MG63 (cell line): ENCODE data around the gene RGS10. TPM values are rescaled to one million over a fixed set of nuclear protein-coding genes. Genes with fewer than 3 reads are reported as not detected.
A peak's percentile ranks its signal among the peaks of the same experiment; 100 is the strongest.
"Not testable (repeated sequence)": the region's sequence is repeated elsewhere in the genome, so short reads cannot be mapped to it uniquely, and the experiment has no call there.

Experiments
- DNase-seq: peaks from one replicate; pipeline ENCODE4 v3.0.0-alpha.2; 2020
- H3K27me3 ChIP-seq: fragments of 250-450 bp; sonication (Bioruptor Pico); 2 replicates; pipeline ENCODE4 v1.5.1; 2020; ENCODE audit warnings: mild to moderate bottlenecking, moderate library complexity
- H3K36me3 ChIP-seq: fragments of 250-450 bp; sonication (Bioruptor Pico); 2 replicates; pipeline ENCODE4 v1.5.1; 2020; ENCODE audit warnings: mild to moderate bottlenecking, moderate library complexity
- H3K4me3 ChIP-seq: fragments of 250-450 bp; sonication (Bioruptor Pico); 2 replicates; pipeline ENCODE4 v1.5.1; 2020; ENCODE audit warnings: mild to moderate bottlenecking, moderate library complexity
- H3K9me3 ChIP-seq: fragments of 250-450 bp; sonication (Bioruptor Pico); 2 replicates; pipeline ENCODE4 v1.5.1; 2020; ENCODE audit warnings: mild to moderate bottlenecking, moderate library complexity
- total RNA-seq: library from RNA; depleted of rRNA; stranded (reverse); fragments of >200 nt; shearing (Covaris generic); gene quantifications from 2 replicates; pipeline ENCODE4 v1.2.3, GENCODE V29; 2014; ENCODE audit warnings: low replicate concordance; rRNA removed

RGS10 gene, protein sequence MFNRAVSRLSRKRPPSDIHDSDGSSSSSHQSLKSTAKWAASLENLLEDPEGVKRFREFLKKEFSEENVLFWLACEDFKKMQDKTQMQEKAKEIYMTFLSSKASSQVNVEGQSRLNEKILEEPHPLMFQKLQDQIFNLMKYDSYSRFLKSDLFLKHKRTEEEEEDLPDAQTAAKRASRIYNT
- 33.7 and 41.1 TPM in 2 replicates for total RNA-seq

DNA sequence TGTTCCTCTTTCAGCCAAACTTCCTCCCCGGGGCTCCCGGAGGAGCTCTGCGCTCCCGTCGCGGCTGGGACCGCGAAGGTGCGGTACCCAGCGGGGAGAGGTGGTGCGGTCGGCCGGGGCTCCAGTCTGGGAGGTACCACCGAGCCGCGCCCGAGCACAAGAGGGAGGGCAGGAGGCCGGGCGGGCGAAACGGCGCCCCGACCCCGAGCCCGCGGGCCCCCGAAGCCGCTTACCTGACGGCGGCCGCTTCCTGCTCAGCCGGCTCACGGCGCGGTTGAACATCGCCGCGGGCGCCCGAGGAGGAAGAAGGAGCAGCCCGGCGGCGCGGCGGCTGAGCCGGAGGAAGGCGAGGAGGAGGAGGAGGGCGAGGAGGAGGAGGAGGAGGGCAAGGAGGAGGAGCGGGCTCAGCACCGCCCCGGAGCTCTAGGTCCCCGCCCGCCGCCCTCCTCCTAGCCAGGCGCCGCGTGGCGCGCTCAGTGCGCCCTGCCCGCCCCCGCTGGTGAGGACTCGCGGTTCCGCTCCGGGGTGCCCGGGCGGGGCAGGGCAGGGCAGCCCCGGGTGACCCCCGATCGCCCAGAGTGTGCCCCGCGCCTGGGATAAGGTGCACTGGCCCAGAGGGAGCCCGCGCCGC lies at the start of gene RGS10:
Gene RGS10, minus strand, starts transcription at position 363 of the 631 bp plus-strand sequence. Its CDS starts 81 bp downstream, at position 282.
- no peaks in the 10 kb centered on the region for H3K9me3 ChIP-seq
- H3K27me3 ChIP-seq = no peaks in the 10 kb centered on the region
- peak; percentile 88 for DNase-seq
- H3K36me3 ChIP-seq = no peaks in the 10 kb centered on the region
- peak within 1 kb of the TSS; percentile 66 for H3K4me3 ChIP-seq

DNA sequence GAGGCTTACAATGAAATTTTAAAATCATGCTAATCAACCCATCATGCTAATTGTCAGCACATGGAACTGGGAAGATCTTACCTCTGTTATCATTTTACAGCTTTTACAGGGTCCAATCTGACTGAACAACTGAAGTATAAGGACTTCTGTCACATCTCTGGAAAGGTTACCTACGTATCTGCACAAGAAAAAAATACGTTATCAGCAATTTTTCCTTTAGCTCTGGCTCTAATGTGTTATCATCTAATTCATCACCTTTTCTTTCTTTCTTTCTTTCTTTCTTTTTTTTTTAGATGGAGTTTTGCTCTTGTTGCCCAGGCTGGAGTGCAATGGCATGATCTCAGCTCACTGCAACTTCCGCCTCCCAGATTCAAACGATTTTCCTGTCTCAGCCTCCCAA lies 45.6 kb upstream of the RGS10 start:
- peaks cover 74% of the 10 kb centered on the region for H3K36me3 ChIP-seq
- no peak overlapping the region for H3K4me3 ChIP-seq
- no peaks in the 10 kb centered on the region for H3K9me3 ChIP-seq
- DNase-seq = no peak
- H3K27me3 ChIP-seq = no peaks in the 10 kb centered on the region

DNA sequence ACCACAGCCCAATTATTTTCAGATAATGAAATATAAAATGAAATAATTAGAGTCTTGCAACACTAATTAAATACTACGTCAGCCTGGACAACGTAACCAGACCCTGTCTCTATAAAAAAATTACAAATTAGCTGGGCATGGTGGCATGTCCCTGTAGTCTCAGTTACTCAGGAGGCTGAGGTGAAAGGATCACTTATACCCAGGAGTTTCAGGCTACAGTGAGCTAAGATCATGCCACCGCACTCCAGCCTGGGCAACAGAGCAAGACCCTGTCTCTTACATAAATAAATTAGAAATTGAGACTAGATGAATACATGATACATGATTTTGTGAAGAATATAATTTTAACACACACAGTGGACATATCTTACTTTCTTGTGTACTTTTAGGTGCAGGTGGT lies 35.8 kb upstream of the RGS10 start:
- H3K36me3 ChIP-seq = peaks cover 87% of the 10 kb centered on the region

DNA sequence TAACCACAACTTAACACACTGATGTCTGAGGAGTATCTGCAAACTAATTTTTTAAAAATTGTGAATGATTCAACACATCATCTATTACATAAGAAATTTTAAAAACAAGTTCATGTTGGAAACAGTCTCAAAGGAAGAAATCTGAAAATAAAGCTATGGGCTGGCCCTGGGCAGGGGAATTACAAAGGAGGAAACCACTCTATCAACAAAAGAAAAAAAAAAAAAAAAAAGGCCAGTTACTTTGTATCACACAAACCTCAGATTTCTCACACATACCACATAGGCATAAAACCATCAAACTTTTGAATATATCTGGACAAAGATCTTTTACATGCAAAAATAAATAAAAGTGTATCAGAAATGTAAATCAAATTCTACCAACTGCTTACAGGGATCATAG lies 33.5 kb upstream of the RGS10 start:
- no peak for DNase-seq
- Histone ChIP-seq H3K27me3 (no peaks in the 10 kb centered on the region), H3K9me3 (no peaks in the 10 kb centered on the region), H3K36me3 (peaks cover 72% of the 10 kb centered on the region), H3K4me3 (no peak overlapping the region)

More for the DNA sequence above, 35.8 kb upstream of the RGS10 start:
- DNase-seq = no peak
- Histone ChIP-seq H3K4me3 (no peak overlapping the region), H3K9me3 (no peaks in the 10 kb centered on the region), H3K27me3 (no peaks in the 10 kb centered on the region)

DNA sequence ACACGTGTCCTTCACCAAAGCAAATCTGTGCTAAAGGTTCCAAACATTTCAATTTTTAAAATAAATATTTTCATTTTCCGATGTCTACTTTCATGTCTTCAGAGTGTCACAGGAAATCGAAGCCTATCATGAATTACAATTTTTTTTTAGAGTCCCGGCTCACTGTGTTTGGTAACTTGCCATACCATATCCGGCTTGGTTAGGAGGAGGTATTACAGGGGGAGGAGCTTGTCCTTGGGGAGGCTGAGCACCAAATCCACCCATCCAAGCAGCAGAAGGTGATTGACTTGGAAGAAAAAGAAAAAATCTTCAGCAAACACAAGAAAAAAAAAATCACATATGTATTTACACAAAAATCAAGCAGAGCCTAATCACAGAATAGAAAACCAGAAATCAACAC lies 33.0 kb upstream of the RGS10 start:
- H3K27me3 ChIP-seq = no peaks in the 10 kb centered on the region
- H3K9me3 ChIP-seq = no peaks in the 10 kb centered on the region
- no peak overlapping the region for H3K4me3 ChIP-seq
- H3K36me3 ChIP-seq = peaks cover 70% of the 10 kb centered on the region
- DNase-seq = no peak

DNA sequence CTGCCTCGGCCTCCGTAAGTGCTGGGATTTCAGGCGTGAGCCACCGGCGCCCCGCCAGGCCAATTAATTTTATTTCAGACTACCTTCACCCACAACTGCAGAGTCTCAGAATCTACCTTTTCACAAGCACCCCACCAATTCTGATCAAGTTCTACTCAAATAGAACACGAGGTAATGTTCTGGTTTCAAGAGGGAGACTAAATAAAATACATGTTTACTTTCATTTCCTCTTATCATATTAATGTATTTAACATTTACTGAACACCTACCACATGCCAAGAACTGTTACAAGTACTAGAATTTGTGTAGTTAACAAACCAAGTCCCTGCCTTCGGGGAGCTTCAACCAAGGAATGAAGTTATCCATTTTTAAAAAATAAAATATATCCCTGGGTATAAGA lies 25.5 kb upstream of the RGS10 start:
- DNase-seq = no peak
- H3K9me3 ChIP-seq = no peaks in the 10 kb centered on the region
- no peaks in the 10 kb centered on the region for H3K27me3 ChIP-seq
- H3K36me3 ChIP-seq = peaks cover 7% of the 10 kb centered on the region; the same call in 1 of the 2 replicates
- no peak overlapping the region for H3K4me3 ChIP-seq

DNA sequence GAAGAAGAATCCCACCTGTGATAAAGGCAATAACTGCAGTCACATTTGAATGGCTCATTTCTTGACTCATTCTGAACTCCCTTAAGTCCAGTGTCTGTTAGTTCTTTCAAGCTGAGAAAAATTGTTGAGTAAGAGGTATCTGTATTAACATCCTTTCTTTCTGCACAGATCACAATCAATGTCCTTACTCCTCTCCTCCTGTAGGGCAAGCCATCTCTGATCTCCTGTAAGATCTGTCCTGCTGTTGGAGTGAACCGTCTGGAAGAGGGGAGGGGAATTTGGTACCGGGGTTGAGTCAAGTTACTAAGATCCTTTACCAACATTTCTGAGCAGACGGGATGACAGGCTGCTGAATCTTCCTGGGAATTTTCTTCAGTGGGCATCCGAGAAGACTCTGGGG lies 19.6 kb upstream of the RGS10 start:
- no peaks in the 10 kb centered on the region for H3K9me3 ChIP-seq
- H3K36me3 ChIP-seq = no peaks in the 10 kb centered on the region

DNA sequence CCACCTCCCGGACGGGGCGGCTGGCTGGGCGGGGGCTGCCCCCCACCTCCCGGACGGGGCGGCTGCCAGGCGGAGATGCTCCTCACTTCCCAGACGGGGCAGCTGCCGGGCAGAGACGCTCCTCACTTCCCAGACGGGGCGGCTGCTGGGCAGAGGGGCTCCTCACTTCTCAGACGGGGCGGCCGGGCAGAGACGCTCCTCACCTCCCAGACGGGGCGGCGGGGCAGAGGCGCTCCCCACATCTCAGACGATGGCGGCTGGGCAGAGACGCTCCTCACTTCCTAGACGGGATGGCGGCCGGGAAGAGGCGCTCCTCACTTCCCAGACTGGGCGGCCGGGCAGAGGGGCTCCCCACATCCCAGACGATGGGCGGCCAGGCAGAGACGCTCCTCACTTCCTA lies 17.0 kb upstream of the RGS10 start:
- H3K27me3 ChIP-seq, H3K9me3 ChIP-seq, H3K36me3 ChIP-seq, H3K4me3 ChIP-seq, DNase-seq: not testable (repeated sequence)

More for the DNA sequence above, 19.6 kb upstream of the RGS10 start:
- DNase-seq = no peak
- H3K27me3 ChIP-seq = no peaks in the 10 kb centered on the region
- no peak overlapping the region for H3K4me3 ChIP-seq

DNA sequence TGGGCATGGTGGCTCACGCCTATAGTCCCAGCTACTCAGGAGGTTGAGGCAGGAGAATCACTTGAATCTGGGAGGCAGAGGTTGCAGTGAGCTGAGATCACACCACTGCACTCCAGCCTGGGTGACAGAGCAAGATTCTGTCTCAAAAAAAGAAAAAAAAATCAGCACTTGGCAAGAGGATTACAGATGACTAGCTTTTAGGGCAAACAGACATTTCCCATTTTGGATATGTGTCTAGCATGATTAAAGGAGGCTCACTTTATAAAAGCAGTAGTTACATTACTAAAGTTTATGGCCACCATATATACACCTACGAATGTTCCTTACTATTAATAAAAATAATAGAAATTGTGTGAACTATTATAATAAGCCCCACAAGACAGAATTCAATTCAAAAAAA lies 13.6 kb upstream of the RGS10 start:
- not testable (repeated sequence) for H3K4me3 ChIP-seq, H3K36me3 ChIP-seq, H3K27me3 ChIP-seq, DNase-seq, H3K9me3 ChIP-seq

DNA sequence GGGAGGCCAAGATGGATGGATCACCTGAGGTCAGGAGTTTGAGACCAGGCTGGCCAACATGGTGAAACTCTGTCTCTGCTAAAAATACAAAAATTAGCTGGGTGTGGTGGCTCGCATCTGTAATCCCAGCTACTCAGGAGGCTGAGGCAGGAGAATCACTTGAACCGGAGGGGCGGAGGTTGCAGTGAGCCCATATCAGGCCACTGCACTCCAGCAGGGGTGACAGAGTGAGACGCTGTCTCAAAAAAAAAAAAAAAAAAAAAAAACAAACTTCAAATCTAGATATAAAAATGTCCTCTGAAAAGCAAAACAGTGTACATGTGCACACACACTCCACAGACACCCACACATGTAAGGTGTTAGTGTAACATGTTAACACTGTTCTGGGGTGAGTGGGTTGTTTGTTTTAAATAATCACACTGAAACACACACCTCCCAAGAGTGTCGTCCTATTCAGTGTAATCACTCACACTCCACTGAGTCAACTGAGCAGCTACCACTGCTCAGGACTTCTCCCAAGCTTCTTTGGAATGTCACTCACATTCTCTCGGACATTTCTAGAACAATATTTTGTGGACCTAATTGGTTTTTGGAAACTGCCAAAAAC lies 12.8 kb upstream of the RGS10 start:
- no peak overlapping the region for H3K4me3 ChIP-seq
- no peaks in the 10 kb centered on the region for H3K36me3 ChIP-seq
- no peak for DNase-seq
- H3K9me3 ChIP-seq = no peaks in the 10 kb centered on the region
- no peaks in the 10 kb centered on the region for H3K27me3 ChIP-seq

DNA sequence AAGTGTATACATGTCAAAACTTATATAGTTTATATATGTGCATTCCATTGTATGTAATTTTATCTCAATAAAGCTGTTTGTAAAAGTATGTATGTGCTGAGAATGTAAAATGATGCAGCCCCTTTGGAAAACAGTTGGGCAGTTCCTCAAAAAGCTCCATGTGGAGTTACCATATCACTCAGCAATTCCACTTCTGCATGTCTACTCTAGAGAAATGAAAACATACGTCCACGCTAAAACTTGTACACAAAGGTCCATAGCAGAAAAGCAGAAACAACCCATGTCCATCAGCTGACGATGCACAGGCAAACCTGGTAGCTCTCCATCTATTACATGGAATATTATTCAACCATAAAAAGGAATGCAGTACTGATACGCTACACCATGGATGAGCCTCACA lies 8.3 kb upstream of the RGS10 start:
- no peaks in the 10 kb centered on the region for H3K36me3 ChIP-seq
- no peaks in the 10 kb centered on the region for H3K27me3 ChIP-seq
- DNase-seq = no peak
- H3K4me3 ChIP-seq = no peak overlapping the region
- no peaks in the 10 kb centered on the region for H3K9me3 ChIP-seq

DNA sequence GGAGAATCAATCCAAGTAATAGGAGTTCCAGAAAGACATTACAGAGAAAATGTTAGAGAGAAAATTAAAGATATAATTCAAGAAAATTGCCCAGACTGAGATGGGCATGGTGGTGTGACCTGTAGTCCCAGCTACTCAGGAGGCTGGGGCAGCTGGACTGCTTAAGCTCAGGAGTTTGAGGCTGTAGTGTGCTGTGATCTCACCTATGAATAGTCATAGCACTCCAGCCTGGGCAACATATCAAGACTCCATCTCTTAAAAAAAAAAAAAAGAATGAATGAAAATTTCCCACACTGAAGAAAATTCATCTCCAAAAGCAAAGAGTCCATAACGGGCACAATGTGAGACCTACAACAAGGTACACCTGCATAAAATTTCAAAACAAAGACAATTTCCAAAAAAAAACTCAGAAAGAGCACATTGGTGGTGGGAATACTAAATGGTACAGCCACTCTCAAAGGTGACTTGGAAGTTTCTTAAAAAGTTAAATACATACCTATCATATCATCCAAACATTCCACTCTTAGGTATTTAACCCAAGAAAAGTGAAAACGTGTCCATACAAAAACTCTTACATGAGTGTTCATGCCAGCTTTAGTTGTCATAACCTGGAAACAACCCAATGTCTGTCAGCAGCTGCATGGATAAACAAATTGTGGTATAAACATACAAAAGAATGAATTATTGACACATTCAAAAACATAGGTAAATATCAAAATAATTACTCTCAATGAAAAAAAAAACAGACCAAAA lies 6.9 kb upstream of the RGS10 start:
- Histone ChIP-seq H3K27me3 (no peaks in the 10 kb centered on the region), H3K36me3 (no peaks in the 10 kb centered on the region), H3K4me3 (no peak overlapping the region), H3K9me3 (no peaks in the 10 kb centered on the region)
- DNase-seq = no peak

DNA sequence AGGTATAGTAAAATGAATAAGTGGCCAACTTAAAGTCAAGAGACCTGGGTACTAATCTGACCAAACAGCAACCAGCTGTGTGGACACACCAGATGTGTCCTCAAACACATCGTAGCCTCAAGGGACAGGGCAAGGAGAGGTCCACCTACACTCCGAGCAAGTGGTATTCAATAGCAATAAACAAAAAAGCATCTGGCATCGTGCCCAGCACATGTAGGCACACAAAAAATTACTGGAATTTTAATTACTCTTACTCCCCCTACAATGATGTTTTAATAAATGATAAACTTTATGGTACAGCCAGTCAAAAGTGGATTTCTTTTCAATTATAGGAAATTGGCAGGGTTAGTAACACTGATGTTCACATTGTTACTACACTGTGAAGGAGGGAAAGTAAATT lies 3.5 kb upstream of the RGS10 start:
- no peaks in the 10 kb centered on the region for H3K9me3 ChIP-seq
- H3K4me3 ChIP-seq = no peak overlapping the region
- H3K36me3 ChIP-seq = no peaks in the 10 kb centered on the region
- H3K27me3 ChIP-seq = no peaks in the 10 kb centered on the region
- no peak for DNase-seq

DNA sequence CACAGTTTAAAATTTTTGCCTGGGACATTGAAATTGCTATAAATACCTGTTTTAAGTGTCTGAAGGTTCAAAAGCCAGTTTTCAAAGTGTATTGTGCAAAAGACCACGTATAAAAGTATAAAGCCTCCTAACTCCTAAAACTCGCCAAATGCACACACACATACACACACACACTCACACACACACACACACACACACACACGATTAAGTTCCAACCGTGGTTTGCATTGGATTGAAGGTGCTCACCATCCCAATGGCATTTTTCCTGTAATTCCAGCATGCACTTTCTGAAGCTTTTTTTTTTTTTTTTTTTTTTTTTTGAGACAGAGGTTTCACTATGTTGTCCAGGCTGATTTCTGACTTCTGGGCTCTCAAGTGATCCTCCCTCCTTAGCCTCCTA lies 2.8 kb upstream of the RGS10 start:
- DNase-seq = no peak
- no peaks in the 10 kb centered on the region for H3K27me3 ChIP-seq
- H3K4me3 ChIP-seq = no peak overlapping the region
- H3K36me3 ChIP-seq = no peaks in the 10 kb centered on the region
- no peaks in the 10 kb centered on the region for H3K9me3 ChIP-seq

DNA sequence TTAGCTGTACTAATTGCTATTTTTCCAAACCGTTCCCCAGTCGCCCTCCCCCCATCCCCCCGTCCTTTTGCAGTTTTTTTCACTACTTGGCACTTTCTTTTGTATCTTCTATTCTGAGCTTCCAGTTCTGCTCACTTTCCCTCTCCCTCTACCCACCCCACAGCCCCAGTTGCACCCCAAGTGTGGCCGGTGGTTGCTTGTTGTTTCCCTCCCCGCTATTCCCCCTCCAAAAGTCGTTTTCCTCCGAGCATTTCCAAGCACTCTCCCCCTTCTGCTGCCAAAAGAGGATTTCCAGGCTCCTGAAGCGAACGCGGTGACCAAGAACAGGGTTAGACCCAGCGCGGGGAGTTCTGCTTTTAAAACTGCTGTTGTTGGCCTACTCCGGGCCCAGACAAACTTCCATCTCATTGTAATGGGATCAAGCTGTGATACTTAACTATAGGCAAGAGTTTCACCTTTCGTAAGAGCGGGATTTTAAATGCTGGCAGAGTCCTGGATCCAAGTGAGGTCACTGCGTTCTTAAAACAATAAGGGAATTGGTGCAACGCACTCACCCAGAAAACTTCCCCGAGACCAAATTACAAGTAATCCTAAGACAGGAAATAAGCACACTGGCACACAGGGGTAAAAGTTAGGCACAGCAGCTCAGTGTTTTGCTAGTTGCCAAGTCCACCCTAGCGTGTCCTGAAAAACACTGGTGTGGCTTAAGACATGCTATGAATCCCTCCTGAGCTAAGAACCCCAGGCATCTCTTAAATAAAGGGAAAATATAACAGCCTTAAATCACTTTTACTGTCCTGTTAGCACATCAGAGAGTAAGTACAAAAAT lies 1.5 kb upstream of the RGS10 start:
- no peaks in the 10 kb centered on the region for H3K27me3 ChIP-seq
- DNase-seq = no peak
- H3K36me3 ChIP-seq = no peaks in the 10 kb centered on the region
- no peaks in the 10 kb centered on the region for H3K9me3 ChIP-seq
- H3K4me3 ChIP-seq = no peak overlapping the region; the same call in 1 of the 2 replicates

DNA sequence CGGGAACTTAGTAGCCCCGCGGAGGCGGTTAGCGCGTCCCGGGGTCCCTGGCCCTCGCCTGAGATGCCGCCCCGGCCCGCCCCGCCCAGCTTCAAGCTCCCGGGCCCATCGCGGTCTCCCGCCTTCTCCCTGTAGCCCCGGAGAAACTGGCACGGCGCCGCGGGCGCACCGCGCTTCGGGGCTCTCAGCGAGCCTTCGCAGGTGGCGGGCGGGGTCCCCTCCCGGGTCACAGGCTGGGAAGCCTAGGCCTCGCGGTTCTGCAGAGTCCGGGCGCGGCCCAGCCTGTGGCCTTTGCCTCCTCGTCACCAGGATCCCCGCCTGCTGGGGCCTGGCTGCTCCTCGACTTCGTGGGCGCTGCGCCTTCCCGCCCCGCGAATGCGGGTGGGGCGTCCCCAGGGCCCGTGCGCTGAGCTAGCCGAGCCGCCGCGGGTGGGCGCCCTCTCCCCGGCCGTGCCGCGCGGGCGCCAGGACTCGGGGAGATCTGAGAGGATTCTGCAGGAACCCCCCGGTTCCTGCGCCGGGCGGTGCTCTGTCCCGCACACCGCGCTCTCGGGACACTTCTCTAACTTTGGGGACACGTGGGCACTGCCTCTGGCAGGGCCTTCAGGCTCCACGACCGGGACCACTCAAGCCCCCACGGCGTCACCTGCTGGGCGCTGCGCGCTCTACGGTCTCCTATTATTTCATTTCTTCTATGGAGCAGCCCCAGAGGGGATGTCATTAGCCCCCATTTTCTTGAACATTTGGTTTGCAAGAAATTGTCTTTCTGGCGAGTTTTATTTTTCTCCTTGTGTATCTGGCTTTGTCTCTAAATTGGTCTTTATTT lies 682 bp upstream of the RGS10 start:
- H3K4me3 ChIP-seq = peak overlapping the region; percentile 66
- H3K27me3 ChIP-seq = no peaks in the 10 kb centered on the region
- no peaks in the 10 kb centered on the region for H3K9me3 ChIP-seq
- peak; percentile 66 for DNase-seq
- H3K36me3 ChIP-seq = no peaks in the 10 kb centered on the region
